HG03103 (cell line): Measurements from ENCODE around the gene IGF2R.
"Not testable (repeated sequence)": the region's sequence is repeated elsewhere in the genome, so short reads cannot be mapped to it uniquely, and the experiment has no call there.

Source experiments
- ATAC-seq: cut with Tn5 transposase; IDR thresholded peaks from one replicate; pipeline ENCODE4 v1.9.1; 2021; ENCODE audit warnings: low read depth; ENCODE audit not compliant: unreplicated experiment

The IGF2R gene

DNA sequence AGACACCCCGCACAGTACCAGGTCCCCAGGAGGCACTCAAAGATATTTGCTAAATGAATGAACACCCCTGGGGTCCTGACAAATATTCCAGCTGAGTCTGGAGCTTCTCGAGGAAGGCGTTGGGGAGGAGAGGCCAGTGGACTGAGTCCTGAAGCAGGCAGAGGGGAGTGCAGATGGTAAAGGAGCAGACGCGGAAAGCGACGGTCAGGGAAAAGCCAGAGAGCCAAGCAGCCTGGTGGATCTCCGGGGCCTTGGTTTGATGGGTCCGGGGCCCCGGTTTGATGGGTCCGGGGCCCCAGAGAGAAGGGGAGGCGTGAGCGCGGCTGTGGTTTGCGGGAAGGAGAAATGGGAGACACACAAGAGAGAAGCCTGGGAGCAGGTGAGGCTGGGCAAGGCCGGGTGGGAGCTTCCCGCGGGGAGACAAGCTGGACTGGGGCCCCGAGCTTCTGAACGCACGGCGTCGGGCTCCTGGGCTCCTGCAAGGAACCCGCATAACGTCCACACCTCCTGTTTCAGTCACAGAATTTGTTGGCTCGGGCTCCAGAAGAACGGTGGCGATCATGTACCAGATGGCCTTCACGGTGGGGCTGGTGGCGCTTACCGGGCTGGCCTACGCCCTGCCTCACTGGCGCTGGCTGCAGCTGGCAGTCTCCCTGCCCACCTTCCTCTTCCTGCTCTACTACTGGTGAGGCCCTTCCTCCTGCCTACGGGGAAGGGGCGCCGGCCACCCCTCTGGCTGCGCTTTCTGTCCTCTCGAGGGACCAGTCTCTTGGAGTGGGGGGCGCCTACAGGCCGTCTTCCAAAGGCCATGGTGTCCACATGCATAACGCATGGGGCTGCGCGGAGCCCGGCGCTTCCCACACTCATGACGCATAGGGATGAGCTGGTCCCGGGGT, 164.8 kb downstream of the IGF2R start:
- ATAC-seq = no peak

DNA sequence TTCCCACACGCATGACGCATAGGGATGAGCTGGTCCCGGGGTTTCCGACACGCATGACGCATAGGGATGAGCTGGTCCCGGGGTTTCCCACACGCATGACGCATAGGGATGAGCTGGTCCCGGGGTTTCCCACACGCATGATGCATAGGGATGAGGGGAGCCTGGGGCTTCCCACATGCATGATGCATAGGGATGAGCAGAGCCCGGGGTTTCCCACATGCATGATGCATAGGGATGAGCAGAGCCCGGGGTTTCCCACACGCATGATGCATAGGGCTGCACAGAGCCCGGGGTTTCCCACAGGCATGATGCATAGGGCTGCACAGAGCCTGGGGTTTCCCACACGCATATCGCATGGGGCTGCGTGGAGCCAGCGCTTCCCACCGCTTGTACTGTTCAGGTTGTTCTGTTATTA, 165.5 kb downstream of the IGF2R start:
- ATAC-seq = not testable (repeated sequence)

DNA sequence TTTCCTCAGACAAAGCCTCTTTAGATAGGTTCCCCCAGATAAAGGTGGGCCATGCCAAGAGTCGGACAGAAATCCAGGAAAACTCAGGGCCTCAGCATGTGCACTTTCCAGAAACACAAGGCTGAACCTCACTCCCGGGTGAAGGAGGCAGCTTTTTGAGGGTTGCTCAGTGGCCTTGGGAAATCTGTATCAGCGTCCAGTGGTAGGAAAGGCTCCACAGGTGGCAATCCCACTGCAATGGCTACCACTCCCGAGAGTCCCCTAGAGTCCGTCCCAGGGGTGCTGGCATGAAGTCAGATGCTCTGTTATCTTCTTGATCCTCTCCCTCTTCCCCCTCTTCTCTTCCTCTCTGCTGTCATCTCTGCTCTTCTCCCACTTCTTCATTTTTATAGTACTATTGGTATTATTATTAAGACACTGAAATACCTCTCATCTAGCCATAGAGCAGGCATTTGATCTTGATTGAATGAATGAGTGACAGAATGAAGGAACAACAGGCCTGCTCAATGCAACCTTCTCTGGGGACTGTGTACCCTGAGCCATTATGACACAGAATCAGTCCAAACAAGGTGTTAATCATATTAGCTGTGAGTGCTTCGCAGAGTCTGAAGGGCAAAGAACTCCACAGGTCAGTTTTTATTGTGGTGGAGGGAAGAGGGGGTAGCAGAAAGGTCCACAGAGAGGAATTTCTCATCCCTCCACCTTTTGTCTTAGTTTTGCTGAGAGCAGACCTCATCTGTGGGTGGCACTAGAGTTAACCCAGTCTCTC, 166.1 kb downstream of the IGF2R start:
- no peak for ATAC-seq

DNA sequence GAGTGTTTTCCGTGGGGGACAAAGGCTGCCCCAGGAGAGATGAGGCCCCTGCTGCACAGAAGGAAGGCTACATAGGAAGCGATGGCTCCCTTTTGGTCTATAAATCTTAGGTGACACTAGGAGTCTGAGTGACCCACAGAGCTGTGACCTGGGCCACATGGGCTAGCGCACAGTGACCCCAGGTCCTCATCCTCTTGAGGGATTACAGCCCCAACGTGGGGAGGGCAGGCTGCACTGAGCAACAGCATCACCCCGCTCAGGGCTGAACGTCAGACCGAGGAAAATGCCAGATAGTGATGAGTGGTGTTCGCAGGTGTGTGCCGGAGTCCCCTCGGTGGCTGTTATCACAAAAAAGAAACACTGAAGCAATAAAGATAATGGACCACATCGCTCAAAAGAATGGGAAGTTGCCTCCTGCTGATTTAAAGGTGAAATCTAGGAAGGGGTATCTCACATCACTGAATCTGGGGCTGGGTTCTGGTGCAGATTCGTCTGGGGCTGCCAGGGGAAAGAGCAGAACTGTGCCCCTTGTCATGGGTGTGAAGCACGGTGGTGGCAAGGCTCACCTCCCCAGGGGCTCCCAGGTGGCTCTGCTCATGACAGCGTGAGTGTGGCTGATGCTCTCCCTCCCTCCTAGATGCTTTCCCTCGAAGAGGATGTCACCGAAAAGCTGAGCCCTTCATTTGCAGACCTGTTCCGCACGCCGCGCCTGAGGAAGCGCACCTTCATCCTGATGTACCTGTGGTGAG, 167.2 kb downstream of the IGF2R start:
- no peak for ATAC-seq

DNA sequence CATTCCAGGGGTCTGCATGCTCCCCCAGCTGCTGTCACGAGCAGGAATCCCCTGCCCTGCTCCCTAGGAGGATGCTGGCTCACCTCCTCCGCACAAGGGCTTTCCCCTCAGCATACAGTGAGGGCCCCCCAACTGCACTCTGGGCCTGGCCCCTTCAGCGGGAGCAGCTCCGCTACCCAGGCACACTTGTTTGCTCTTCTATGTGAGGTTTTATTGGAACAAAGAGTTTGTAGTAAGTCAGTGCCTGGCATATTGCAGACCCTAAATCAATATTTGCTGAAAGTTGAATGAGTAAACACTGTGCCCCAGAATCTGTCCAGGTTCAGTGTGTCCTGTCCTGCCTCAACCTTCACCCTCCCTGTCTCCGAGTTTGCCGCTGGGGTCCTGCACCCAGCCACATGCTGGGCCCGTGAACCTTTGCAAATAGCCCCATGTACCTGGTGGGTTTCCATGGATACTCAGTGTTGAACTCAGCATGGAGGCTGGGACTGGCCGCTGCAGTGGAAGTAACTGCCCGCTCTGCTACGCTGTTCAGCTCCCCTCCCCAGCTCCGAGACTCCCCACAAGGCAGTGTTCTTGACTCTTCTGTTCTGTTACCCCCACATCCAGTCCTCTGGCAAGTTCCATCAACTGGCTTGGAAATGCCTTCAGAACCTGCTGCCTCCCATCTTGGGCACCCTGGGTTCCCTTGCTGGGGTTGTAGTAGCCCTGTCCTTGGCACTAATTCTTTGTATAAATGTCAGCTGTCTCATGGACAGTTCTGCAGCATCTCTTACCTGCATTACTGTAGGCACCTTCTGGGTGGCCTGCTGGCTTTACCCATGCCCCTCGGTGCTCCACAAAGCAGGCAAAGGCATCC, 168.5 kb downstream of the IGF2R start:
- no peak for ATAC-seq

DNA sequence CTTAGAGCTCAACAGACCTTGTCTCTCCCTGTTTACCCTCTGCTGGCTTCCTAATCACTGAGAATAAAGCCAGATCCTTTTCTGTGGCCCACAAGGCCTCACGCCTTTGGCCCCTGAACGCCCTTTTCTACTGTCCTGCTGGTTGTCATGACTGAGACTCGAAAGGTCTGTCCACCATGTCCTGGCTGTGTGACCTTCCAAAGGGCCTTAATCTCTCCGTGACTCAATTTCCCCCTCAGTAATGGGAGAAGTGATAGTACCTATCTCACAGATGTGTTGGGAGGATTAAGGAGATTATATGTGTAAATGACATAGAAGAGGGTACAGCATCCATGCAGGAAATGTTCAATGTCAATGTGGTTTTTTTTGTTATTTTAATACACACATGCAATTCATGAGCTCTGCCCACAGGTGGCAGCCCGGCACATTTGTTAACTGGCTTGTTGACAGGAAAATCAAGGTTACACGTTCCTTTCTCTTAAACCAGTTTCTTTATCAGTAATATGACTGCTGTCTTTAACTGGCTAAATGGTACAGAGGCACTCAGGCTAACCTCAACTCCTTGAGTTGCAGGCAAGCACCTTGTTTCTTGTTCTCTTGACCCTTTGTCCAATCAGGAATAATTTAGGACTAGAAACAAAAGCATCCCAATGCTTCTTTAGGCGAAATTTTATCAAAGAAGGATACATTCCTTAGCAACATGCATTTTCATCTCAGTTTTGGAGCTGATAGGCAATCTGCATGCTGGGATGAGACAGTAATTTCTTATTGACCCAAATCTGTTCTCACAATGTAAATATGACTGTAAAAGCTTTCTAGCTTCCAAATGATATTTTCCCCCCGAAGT, 169.3 kb downstream of the IGF2R start:
- ATAC-seq = peak; percentile 73

DNA sequence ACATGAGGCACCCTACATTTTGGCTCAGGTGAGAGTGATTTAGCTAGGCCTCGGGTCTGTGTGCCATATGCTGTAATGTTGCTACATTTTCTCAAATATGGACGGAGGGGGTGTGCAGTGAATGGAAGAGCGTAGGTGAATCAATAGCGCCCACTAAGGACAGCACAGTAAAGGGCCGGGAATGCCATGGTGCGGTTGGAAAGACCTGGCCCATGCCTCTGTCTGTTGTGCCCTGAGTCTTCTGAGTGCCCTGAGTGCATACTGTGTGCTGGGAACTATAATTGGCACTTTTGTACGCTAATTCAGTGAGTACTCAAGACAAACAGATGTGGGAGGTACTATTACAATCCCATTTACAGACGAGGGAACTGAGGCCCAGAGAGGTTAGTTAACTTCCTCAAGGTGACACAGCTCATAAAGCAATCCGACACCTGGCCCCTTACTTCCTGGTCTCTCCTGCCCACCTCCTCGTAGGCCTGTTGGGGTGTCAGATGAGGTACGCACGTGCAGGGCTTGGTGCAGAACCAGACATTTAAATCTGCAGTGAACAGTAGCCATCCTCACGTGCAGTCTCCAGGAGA, 170.0 kb downstream of the IGF2R start:
- ATAC-seq = no peak

DNA sequence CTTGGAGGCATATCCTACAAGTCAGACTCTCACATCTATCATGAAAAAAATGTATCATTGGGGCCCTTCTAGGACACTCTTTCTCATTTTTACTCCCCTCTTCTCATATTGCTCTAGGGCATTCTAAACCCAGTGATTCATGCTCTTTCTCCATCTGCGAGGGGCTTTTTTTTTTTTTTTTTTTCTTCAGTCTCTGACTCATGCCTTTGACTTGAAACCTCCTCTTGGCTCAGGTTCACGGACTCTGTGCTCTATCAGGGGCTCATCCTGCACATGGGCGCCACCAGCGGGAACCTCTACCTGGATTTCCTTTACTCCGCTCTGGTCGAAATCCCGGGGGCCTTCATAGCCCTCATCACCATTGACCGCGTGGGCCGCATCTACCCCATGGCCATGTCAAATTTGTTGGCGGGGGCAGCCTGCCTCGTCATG, 170.6 kb downstream of the IGF2R start:
- ATAC-seq = no peak

DNA sequence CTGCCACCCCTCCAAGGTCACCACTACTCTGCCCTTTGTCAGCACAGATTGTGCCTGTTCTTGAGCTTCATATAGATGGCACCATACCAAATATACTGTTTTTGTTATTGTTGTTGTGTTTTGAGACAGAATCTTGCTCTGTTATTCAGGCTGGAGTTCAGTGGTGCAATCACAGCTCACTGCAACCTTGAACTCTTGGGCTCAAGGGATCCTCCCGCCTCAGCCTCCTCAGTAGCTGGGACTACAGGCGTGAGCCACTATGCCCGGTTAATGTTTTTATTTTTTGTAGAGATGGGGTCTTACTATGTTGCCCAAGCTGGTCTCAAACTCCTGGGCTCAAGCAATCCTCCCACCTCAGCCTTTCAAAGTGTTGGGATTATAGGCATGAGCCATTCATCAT, 171.6 kb downstream of the IGF2R start:
- not testable (repeated sequence) for ATAC-seq

DNA sequence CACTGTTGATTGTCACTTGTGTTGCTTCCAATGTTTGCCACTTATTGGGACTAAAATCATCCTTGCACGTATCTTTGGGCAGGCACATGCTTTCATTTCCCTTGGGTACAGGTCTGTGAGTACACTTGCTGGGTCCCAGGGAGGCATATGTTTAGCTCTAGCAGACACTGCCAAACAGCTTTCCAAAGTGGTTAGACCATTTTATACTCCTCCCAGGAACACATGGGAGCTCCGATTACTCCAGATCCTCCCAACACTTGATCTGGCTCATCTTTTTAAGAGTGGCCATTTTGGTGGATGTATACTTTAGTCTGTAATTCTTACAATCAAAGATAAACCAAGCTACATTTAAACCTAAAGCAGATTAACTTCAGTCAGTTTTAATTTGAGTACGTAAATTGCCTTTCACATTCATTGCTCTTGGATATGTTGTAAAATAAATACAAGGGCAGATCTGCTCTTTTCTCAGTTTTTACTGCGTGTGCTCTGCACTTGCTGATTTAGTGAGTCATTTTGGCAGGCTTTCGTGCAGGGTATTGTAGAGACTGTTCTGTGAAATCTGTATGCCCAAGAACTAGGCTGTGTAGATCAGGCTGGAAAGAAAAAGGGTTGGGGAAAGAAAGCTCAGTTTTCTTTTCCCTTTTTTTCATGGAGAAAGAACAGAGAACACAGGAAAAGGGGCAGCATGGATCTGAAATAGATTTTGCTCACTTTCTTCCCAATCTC, 172.3 kb downstream of the IGF2R start:
- no peak for ATAC-seq

DNA sequence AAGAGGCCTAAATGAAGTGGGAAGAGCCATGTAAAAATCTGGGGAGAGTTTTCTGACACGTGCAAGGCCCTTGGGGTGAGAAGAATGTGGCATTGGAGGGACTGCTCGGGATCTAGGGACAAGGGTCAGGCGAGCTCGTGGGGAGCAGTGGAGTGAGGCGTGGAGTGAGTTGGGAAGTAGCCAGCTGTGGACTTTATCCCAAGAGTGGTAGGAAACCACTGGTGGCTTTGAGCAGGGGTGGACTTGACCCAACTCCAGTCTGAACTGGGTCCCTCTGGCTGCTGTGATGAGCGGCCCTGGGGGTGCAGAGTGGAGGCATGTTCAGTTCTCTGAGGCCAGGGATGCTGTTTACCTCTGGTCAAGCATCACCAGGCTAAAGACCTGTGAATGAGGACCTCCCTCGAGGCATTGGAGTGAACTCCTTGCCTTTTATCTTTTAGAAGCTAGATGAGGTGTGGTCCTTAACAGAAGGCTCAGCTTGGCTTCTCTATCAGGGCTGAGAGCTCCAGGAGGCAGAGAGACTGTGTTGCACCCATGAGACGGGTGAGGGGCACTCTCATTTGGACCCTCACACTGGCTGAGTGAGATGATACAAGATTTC, 173.3 kb downstream of the IGF2R start:
- no peak for ATAC-seq

DNA sequence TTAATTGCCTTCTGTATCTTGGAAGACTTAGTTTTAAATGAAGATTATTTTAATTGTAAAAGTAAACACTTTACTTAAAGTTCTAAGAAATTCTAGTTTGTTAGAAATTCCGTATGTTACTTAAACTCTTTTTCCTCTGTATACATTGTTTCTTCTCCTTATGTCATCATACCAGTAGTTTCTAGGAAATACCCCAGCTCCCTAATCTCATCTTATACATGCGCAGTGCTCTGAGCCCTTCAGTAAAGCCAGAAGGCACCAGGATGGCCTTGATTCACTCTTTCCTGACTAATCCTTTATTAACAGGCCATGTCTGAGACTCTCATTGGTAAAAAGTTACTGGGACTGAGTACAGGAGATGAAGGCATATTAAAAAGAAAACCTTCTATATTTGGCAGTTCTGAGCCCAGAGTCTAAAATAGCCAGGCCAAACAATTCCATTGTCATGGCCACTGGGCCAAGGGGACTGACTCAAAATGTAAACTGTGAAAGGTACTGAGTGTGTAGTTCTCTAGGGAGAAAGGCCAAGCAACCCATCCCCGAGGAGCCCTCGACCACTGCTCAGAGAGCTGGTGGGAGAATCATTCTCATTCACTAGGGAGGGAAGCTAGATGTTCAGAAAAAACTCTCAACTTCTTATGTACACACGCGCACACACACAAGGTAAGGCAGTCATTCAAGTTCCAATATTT, 177.7 kb downstream of the IGF2R start:
- ATAC-seq = no peak

DNA sequence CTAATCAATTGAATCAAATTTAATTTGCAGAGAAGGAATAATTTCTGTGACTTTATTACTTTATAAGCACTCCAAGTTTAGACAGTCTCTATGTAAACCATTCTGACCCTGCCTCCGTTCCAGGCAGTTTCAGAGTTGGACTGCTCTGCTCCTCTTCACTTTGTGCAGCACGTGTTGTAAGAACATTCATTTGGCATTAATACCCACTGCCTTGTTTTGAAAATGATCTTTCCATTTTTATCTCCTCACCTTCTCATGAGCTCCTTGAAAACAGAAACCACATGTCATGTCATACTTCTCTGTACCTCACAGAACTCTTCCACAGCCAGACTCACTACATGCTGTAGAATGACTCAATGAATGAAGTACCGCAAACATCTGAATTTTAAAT, 178.3 kb downstream of the IGF2R start:
- ATAC-seq = no peak

DNA sequence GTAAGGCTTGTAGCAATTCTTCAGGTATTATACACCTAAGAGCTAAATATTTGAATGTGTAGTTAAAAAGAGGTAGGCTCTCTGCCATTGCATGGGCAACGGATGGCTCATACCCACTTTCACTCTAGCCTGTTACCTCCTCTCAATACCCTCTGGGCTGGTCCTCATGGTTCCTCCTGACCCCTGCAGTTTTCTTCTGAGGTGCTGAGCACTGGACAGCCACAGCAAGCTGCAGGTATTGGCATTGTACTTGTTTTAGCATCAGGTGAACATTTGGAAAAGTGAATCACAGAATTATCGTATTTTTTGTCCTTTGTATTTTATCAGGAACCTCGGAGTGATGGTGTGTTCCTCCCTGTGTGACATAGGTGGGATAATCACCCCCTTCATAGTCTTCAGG, 185.6 kb downstream of the IGF2R start:
- no peak for ATAC-seq

DNA sequence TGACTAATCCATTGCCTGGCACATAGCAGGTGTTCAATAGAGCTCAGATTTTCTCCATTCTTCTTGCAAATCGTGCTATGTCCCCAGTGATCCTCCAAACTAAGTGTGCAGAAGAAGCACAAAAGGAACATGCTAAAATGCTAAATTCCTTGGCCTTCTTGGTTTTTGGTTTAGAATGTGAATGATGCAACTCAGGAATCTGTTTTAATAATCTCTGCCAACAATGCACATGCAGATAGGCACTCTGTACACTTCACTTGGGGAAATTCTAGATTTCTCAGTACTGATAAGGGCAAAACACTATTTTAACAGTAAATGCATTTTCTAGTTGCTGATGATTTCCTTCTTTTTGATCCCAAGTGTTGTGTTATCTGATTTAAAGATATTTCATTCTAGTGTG, 188.0 kb downstream of the IGF2R start:
- no peak for ATAC-seq

DNA sequence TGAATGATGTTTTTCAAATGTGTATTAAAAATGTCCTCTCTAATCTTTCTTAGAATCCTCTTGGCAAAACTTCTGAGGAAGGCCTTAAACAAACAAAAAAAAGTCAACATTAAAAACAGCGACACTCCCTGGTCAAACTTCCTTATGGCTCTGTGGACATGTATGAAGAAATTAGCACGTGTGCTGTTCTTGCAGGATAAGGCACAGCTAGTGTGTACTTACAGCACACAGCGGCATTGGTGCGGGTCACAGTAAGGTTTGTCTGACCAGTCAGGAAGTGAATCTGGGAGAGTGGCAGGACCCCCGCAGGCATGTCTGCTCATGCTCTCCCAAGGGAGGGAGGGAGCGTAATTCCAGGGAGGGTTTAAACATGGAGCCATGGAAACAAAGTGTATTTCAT, 191.6 kb downstream of the IGF2R start:
- ATAC-seq = no peak
